CD4-positive, alpha-beta memory T cell (primary cell): ENCODE results near the gene BACE2. TPM values are rescaled to one million over a fixed set of nuclear protein-coding genes. Genes with fewer than 3 reads are reported as not detected.

Experiments
- CTCF ChIA-PET: fragments of 350-600 bp; sonication (Branson Sonifier 250); formaldehyde crosslinking; loops from one replicate; lab custom pipeline; 2021; ENCODE audit warnings: inconsistent platforms; ENCODE audit not compliant: partially characterized antibody; lab: Charles Lee
- POLR2A ChIA-PET: fragments of 350-600 bp; sonication (Branson Sonifier 250); formaldehyde crosslinking; loops from one replicate; lab custom pipeline; 2021; ENCODE audit not compliant: partially characterized antibody; lab: Charles Lee
- DNase-seq, 5 donors: peaks; one replicate each; pipeline versions ENCODE4 v3.0.0 to v3.0.0-alpha.2; 2020 to 2022; ENCODE audit warnings: mixed read lengths in 1 of 5
- H3K27ac ChIP-seq: one replicate; pipeline ENCODE4 v1.7.0; 2013; ENCODE audit warnings: low read depth, low read length
- H3K27me3 ChIP-seq: 2 replicates; pipeline ENCODE4 v1.7.0; 2013; ENCODE audit warnings: mild to moderate bottlenecking, low read length, moderate library complexity; ENCODE audit not compliant: insufficient read depth
- H3K36me3 ChIP-seq: 2 replicates; pipeline ENCODE4 v1.7.0; 2013; ENCODE audit warnings: mild to moderate bottlenecking, low read length, moderate library complexity; ENCODE audit not compliant: insufficient read depth
- H3K4me1 ChIP-seq: 2 replicates; pipeline ENCODE4 v1.7.0; 2013; ENCODE audit warnings: mild to moderate bottlenecking, low read length, moderate library complexity; ENCODE audit not compliant: insufficient read depth
- H3K4me3 ChIP-seq, 2 donors: one replicate each; pipeline ENCODE4 v1.7.0; 2013; ENCODE audit warnings: low read length in 2 of 2, mild to moderate bottlenecking in 1 of 2
- H3K9me3 ChIP-seq, 2 donors: one replicate each; pipeline ENCODE4 v1.7.0; 2013; ENCODE audit warnings: low read length in 2 of 2, control low read depth in 1 of 2; ENCODE audit not compliant: control insufficient read depth in 1 of 2
- H3K27ac Mint-ChIP-seq, 7 donors: one replicate each; pipeline ENCODE4 v1.8.0; 2020 to 2021; ENCODE audit warnings: mixed read lengths in 7 of 7, mild to moderate bottlenecking in 6 of 7, inconsistent platforms in 3 of 7, moderate library complexity in 3 of 7
- H3K27me3 Mint-ChIP-seq, 2 donors: one replicate each; pipeline ENCODE4 v1.8.0; 2020 to 2021; ENCODE audit warnings: mixed read lengths in 2 of 2
- H3K36me3 Mint-ChIP-seq, 2 donors: one replicate each; pipeline ENCODE4 v1.8.0; 2020 to 2021; ENCODE audit warnings: mixed read lengths in 2 of 2, inconsistent platforms in 1 of 2, mild to moderate bottlenecking in 1 of 2
- H3K4me1 Mint-ChIP-seq, 4 donors: one replicate each; pipeline ENCODE4 v1.8.0; 2020 to 2021; ENCODE audit warnings: mixed read lengths in 4 of 4, mild to moderate bottlenecking in 1 of 4
- H3K4me3 Mint-ChIP-seq, 8 donors: one replicate each; pipeline ENCODE4 v1.8.0; 2020 to 2021; ENCODE audit warnings: mixed read lengths in 8 of 8, mild to moderate bottlenecking in 7 of 8, moderate library complexity in 6 of 8, inconsistent platforms in 3 of 8
- H3K9me3 Mint-ChIP-seq, 8 donors: one replicate each; pipeline ENCODE4 v1.8.0; 2020 to 2021; ENCODE audit warnings: mixed read lengths in 8 of 8, mild to moderate bottlenecking in 5 of 8, inconsistent platforms in 3 of 8, moderate library complexity in 1 of 8
- intact Hi-C: fragments of 100-400 bp; cut with micrococcal nuclease; formaldehyde crosslinking; loops from one replicate; pipeline ENCODE4 v1.15.1; 2023
- polyA plus RNA-seq, 2 donors: library from polyadenylated mRNA; unstranded; fragments of 300-500 nt; fragmentation: Illumina TruSeq; gene quantifications; one replicate each; pipeline ENCODE4 v1.2.3, GENCODE V29; 2021
- total RNA-seq, 2 experiments: library from RNA; stranded (reverse); gene quantifications; one replicate each; pipeline ENCODE4 v1.2.3, GENCODE V29; 2021

Gene BACE2
- total and polyA plus RNA-seq, 4 experiments from 2014 or later: 0.10 to 0.52 TPM; not detected in 2

GRCh38 chr21:41258617-41259016 is 90.7 kb downstream of the BACE2 start:
- no peaks in the 10 kb centered on the region for H3K36me3 ChIP-seq
- peaks cover 0 to 33% (median 12%) of the 10 kb centered on the region in 8 donors for H3K9me3 Mint-ChIP-seq
- no peaks in the 10 kb centered on the region for H3K4me1 Mint-ChIP-seq
- no peaks in the 10 kb centered on the region for H3K4me1 ChIP-seq
- CTCF ChIA-PET: interaction anchor here (1.2 kb wide), 1 partner anchor 25 kb away, joined by 3 read pairs; no protein-coding TSS in a partner anchor
- peaks cover 0 to 4% of the 10 kb centered on the region in 2 donors for H3K36me3 Mint-ChIP-seq
- no peak overlapping the region for H3K4me3 ChIP-seq
- intact Hi-C loops: no loop called here
- no peak overlapping the region for H3K27ac ChIP-seq
- H3K9me3 ChIP-seq: no peaks in the 10 kb centered on the region
- no peak for DNase-seq
- no peak overlapping the region for H3K27ac Mint-ChIP-seq
- peaks cover 11 to 14% of the 10 kb centered on the region in 2 donors for H3K27me3 Mint-ChIP-seq
- H3K27me3 ChIP-seq: no peaks in the 10 kb centered on the region
- no peak overlapping the region for H3K4me3 Mint-ChIP-seq
- POLR2A ChIA-PET: interaction anchor here (1.5 kb wide), 1 partner anchor 24 kb away, joined by 3 read pairs; no protein-coding TSS in a partner anchor

DNA sequence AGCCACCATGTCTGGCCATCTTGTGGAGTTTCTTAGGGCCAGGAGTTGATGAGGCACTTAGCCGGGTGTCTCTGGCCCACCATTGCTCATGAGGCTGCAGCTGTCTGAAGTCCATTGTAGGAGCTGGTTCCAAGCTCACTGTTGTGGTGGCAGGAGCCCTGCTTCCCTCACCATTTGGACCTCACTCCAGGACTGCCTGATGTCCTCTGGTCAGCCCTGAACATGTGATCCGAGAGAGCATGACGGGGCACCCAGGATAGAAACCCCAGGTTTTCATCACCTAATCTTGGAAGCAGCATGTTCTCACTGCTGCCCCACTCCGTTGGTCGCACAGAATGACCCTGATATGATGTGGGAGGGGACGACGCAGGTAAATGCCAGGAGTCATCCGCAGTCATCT is 92.5 kb downstream of the BACE2 start:
- Histone ChIP-seq H3K4me3 (no peak overlapping the region), H3K4me1 (no peaks in the 10 kb centered on the region), H3K36me3 (no peaks in the 10 kb centered on the region), H3K9me3 (no peaks in the 10 kb centered on the region), H3K27me3 (no peaks in the 10 kb centered on the region), H3K27ac (no peak overlapping the region)
- Mint-ChIP-seq H3K27ac (no peak overlapping the region), H3K36me3 (no peaks in the 10 kb centered on the region), H3K27me3 (peaks cover 12 to 14% of the 10 kb centered on the region in 2 donors), H3K4me3 (no peak overlapping the region), H3K4me1 (no peaks in the 10 kb centered on the region), H3K9me3 (peaks cover 2 to 21% (median 8%) of the 10 kb centered on the region in 8 donors)
- ChIA-PET POLR2A (no interaction called here), CTCF (no interaction called here)
- intact Hi-C loops: no loop called here
- no peak for DNase-seq

GRCh38 chr21:41267346-41267745 is 99.4 kb downstream of the BACE2 start:
- H3K4me1 Mint-ChIP-seq: no peaks in the 10 kb centered on the region
- Histone ChIP-seq H3K27me3 (no peaks in the 10 kb centered on the region), H3K27ac (no peak overlapping the region), H3K4me1 (no peaks in the 10 kb centered on the region), H3K4me3 (no peak overlapping the region), H3K9me3 (no peaks in the 10 kb centered on the region), H3K36me3 (no peaks in the 10 kb centered on the region)
- CTCF ChIA-PET: no interaction called here
- H3K27me3 Mint-ChIP-seq: peaks cover 10 to 16% of the 10 kb centered on the region in 2 donors
- DNase-seq: no peak
- H3K9me3 Mint-ChIP-seq: peaks cover 2 to 22% (median 14%) of the 10 kb centered on the region in 8 donors
- no peak overlapping the region for H3K4me3 Mint-ChIP-seq
- POLR2A ChIA-PET: no interaction called here
- no peak overlapping the region for H3K27ac Mint-ChIP-seq
- intact Hi-C loops: no loop called here
- peaks cover 0 to 3% of the 10 kb centered on the region in 2 donors for H3K36me3 Mint-ChIP-seq

DNA sequence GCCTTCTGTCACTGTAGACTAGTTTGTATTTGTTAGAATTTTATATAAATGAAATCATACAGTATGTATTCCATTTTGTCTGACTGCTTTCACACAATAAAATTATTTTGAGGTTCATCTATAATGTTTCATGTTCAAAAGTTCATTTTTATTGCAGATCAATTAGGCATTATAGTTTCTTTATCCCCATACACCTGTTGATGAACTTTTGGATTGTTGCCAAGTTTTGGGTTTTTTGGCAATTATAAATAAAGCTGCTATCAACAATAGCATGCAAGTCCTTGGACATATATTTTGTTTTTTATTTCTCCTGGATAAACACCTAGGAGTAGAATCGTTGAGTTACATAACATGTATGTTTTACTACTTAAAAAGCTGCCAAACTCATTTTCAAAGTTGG is 101.6 kb downstream of the BACE2 start:
- H3K36me3 Mint-ChIP-seq: peaks cover 0 to 3% of the 10 kb centered on the region in 2 donors
- Histone ChIP-seq H3K27ac (no peak overlapping the region), H3K27me3 (no peaks in the 10 kb centered on the region), H3K4me3 (no peak overlapping the region), H3K36me3 (no peaks in the 10 kb centered on the region), H3K4me1 (no peaks in the 10 kb centered on the region), H3K9me3 (no peaks in the 10 kb centered on the region)
- H3K9me3 Mint-ChIP-seq: peaks cover 0 to 29% (median 17%) of the 10 kb centered on the region in 8 donors
- no peaks in the 10 kb centered on the region for H3K4me1 Mint-ChIP-seq
- intact Hi-C loops: no loop called here
- H3K27me3 Mint-ChIP-seq: peaks cover 7 to 10% of the 10 kb centered on the region in 2 donors
- H3K4me3 Mint-ChIP-seq: no peak overlapping the region
- CTCF ChIA-PET: no interaction called here
- no peak overlapping the region for H3K27ac Mint-ChIP-seq
- POLR2A ChIA-PET: no interaction called here
- DNase-seq: no peak

DNA sequence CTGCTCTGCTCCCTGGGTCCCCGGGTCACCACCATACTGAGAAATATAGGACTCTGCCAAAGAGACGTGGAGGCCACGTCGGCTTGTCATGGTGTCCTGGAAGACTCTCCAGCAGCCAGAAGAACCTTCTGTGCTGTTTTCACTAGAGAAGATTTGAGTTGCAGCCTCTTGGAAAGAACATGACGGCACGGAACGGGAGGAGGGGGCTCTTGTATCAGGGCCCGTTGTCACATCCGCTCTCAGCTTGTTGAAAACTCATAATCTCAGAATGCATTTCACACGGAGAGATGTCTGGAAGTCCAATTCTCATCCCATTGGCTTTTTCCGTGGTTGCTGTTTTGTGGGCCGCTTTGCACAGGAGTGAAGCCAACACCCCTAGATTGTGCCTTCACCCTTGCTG is 109.2 kb downstream of the BACE2 start:
- Mint-ChIP-seq H3K4me3 (no peak overlapping the region), H3K9me3 (peaks cover 0 to 18% (median 9%) of the 10 kb centered on the region in 8 donors), H3K27ac (no peak overlapping the region), H3K27me3 (peaks cover 19 to 39% of the 10 kb centered on the region in 2 donors), H3K36me3 (peaks cover 0 to 2% of the 10 kb centered on the region in 2 donors), H3K4me1 (no peaks in the 10 kb centered on the region)
- no peak for DNase-seq
- Histone ChIP-seq H3K36me3 (no peaks in the 10 kb centered on the region), H3K9me3 (no peaks in the 10 kb centered on the region), H3K4me1 (no peaks in the 10 kb centered on the region), H3K27ac (no peak overlapping the region), H3K4me3 (no peak overlapping the region), H3K27me3 (no peaks in the 10 kb centered on the region)
- intact Hi-C loops: no loop called here
- CTCF ChIA-PET: no interaction called here
- POLR2A ChIA-PET: no interaction called here

DNA sequence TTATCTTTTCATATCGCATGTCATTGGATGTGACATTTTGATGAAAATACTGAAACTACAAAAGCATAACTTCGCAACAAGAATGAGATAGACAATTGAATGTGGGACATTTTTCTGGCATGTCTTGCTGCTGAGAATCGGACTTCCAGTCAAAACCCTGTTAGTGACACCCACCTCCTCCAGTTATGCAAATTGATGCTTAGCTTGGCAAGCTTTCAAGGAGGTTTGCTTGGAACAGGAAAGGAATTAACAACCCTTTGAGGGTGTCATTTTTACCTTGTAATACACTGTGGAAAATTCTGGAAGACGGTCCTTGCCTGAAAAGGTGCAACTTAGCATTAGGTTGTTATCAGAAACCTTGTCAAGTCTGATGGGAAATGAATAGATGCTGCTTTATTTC is 109.9 kb downstream of the BACE2 start:
- Histone ChIP-seq H3K4me3 (no peak overlapping the region), H3K27ac (no peak overlapping the region), H3K27me3 (no peaks in the 10 kb centered on the region), H3K4me1 (no peaks in the 10 kb centered on the region), H3K9me3 (no peaks in the 10 kb centered on the region), H3K36me3 (no peaks in the 10 kb centered on the region)
- Mint-ChIP-seq H3K9me3 (peaks cover 0 to 11% (median 3%) of the 10 kb centered on the region in 8 donors), H3K27ac (no peak overlapping the region), H3K4me1 (no peaks in the 10 kb centered on the region), H3K36me3 (no peaks in the 10 kb centered on the region), H3K4me3 (no peak overlapping the region), H3K27me3 (peaks cover 18 to 38% of the 10 kb centered on the region in 2 donors)
- intact Hi-C loops: no loop called here
- DNase-seq: no peak
- CTCF ChIA-PET: no interaction called here
- POLR2A ChIA-PET: no interaction called here

DNA sequence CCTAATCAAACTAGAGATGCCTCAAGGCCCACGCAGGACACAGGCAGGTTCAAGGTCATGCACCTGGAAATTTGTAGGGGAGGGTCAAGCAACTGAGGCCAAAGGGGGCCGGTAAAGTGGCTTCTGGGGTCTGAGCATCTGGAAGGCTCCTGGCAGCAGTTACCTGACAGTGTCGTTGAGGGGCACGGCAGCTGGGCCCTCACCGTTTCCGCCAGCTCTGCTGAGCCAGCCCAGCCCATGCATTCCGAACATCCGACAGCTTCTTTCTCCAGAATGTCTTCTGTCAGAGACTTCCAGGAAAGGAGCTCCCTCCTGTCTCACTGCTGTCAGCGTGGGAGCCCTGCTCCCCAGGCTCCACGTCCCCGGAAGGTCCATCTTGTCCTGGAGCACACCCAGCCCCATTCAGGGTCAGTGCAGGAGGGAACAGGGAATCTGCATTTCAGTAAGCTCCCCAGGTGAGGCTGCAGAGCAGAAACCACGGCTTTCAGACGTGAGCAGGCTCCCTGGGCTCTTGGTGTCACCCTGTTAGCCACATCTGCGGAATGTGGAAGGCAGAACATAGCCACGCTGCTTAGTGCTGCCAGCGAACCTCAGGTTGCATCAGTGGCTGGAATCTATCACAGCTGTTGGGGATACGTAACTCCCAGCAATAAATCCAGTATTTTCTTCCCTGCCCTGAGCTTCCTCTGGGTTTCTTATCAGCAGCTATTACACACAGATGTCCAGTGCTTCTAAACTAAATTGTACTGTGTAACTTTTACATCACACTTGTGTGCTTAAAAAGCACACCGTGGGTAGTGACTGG is 112.4 kb downstream of the BACE2 start:
- Mint-ChIP-seq H3K27ac (no peak overlapping the region), H3K9me3 (no peaks in the 10 kb centered on the region), H3K36me3 (no peaks in the 10 kb centered on the region), H3K27me3 (peaks cover 14 to 38% of the 10 kb centered on the region in 2 donors), H3K4me3 (no peak overlapping the region), H3K4me1 (peaks cover 0 to 1% (median 0%) of the 10 kb centered on the region in 4 donors)
- H3K36me3 ChIP-seq: no peaks in the 10 kb centered on the region
- no peaks in the 10 kb centered on the region for H3K4me1 ChIP-seq
- POLR2A ChIA-PET: no interaction called here
- no peak overlapping the region for H3K27ac ChIP-seq
- CTCF ChIA-PET: interaction anchor here (2.0 to 7.6 kb wide), 2 partner anchors 10 to 177 kb away, joined by 6 to 168 read pairs; no protein-coding TSS in a partner anchor
- H3K4me3 ChIP-seq: no peak overlapping the region
- intact Hi-C loops: no loop called here
- no peaks in the 10 kb centered on the region for H3K9me3 ChIP-seq
- H3K27me3 ChIP-seq: no peaks in the 10 kb centered on the region
- no peak for DNase-seq
